ENCODE results near the gene N4BP2L2. TPM values are rescaled to one million over a fixed set of nuclear protein-coding genes. Genes with fewer than 3 reads are reported as not detected.

Gene N4BP2L2
- total and polyA plus RNA-seq, 5 donors from 2014 or later: 161 to 242 (median 213) TPM

- H3K27me3 ChIP-seq (ENCODE audit: control insufficient read depth, insufficient read depth, low read length): no peaks in the 10 kb centered on the region
- no peak overlapping the region for H3K27ac ChIP-seq (ENCODE audit: insufficient read depth, low read length, poor library complexity, severe bottlenecking)
- H3K9me3 Mint-ChIP-seq: no peaks in the 10 kb centered on the region
- no peak overlapping the region for H3K27ac Mint-ChIP-seq
- H3K27me3 Mint-ChIP-seq: no peaks in the 10 kb centered on the region
- DNase-seq: no peak
- H3K4me3 ChIP-seq (ENCODE audit: low read depth, low read length): no peak overlapping the region
- H3K4me3 Mint-ChIP-seq: no peak overlapping the region
- peaks cover 17% of the 10 kb centered on the region for H3K36me3 Mint-ChIP-seq
- H3K9me3 ChIP-seq (ENCODE audit: control insufficient read depth in 2 of 2, low read length in 2 of 2): no peaks in the 10 kb centered on the region
- ATAC-seq (ENCODE audit: low read depth in 2 of 2): no peak
- H3K4me1 ChIP-seq (ENCODE audit: control insufficient read depth, insufficient read depth, low read length, poor library complexity, severe bottlenecking): no peaks in the 10 kb centered on the region
- peaks cover 0 to 5% (median 4%) of the 10 kb centered on the region in 4 donors for H3K4me1 Mint-ChIP-seq
- no peaks in the 10 kb centered on the region for H3K36me3 ChIP-seq (ENCODE audit: control insufficient read depth, insufficient read depth, low read length)
Measured at GRCh38 chr13:32445461-32445860, 93.1 kb downstream of the N4BP2L2 start.

DNA sequence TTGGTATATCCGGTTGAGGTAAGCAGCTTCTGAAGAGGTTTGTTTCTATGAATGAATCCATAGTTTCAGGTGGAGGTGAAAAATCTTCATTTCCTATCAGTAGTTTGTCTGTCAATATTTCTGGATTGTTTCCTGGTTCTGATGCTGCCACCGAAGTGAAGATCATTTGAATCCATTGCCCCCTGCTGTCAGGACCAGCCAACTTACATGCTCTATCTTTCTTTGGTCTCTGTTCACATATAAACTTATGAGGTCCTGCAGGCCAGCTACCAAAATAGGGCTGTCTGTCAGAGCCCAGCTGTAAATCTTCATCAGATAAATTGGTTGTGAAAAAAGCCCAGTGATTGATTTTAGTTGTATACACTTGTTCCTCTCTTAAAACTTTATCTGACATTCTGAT is 95.5 kb downstream of the N4BP2L2 start:
- Histone ChIP-seq H3K4me1 (ENCODE audit: control insufficient read depth, insufficient read depth, low read length, poor library complexity, severe bottlenecking) (no peaks in the 10 kb centered on the region), H3K36me3 (ENCODE audit: control insufficient read depth, insufficient read depth, low read length) (peaks cover 3% of the 10 kb centered on the region), H3K27me3 (ENCODE audit: control insufficient read depth, insufficient read depth, low read length) (no peaks in the 10 kb centered on the region), H3K27ac (ENCODE audit: insufficient read depth, low read length, poor library complexity, severe bottlenecking) (no peak overlapping the region), H3K4me3 (ENCODE audit: low read depth, low read length) (no peak overlapping the region), H3K9me3 (ENCODE audit: control insufficient read depth in 2 of 2, low read length in 2 of 2) (no peaks in the 10 kb centered on the region)
- H3K9me3 Mint-ChIP-seq: no peaks in the 10 kb centered on the region
- H3K27ac Mint-ChIP-seq: no peak overlapping the region
- peaks cover 0 to 5% (median 4%) of the 10 kb centered on the region in 4 donors for H3K4me1 Mint-ChIP-seq
- peak; percentile 61 to 76 for ATAC-seq (ENCODE audit: low read depth in 2 of 2)
- H3K4me3 Mint-ChIP-seq: no peak overlapping the region
- peak in 2 of 3 donors; percentile 43 to 71 for DNase-seq
- H3K36me3 Mint-ChIP-seq: peaks cover 24% of the 10 kb centered on the region
- H3K27me3 Mint-ChIP-seq: no peaks in the 10 kb centered on the region

GRCh38 chr13:32438871-32439270 is 99.7 kb downstream of the N4BP2L2 start:
- Histone ChIP-seq H3K36me3 (ENCODE audit: control insufficient read depth, insufficient read depth, low read length) (peaks cover 5% of the 10 kb centered on the region), H3K4me1 (ENCODE audit: control insufficient read depth, insufficient read depth, low read length, poor library complexity, severe bottlenecking) (no peaks in the 10 kb centered on the region), H3K27ac (ENCODE audit: insufficient read depth, low read length, poor library complexity, severe bottlenecking) (no peak overlapping the region), H3K4me3 (ENCODE audit: low read depth, low read length) (no peak overlapping the region), H3K9me3 (ENCODE audit: control insufficient read depth in 2 of 2, low read length in 2 of 2) (no peaks in the 10 kb centered on the region), H3K27me3 (ENCODE audit: control insufficient read depth, insufficient read depth, low read length) (no peaks in the 10 kb centered on the region)
- peaks cover 0 to 6% (median 4%) of the 10 kb centered on the region in 4 donors for H3K4me1 Mint-ChIP-seq
- ATAC-seq (ENCODE audit: low read depth in 2 of 2) (no peak), DNase-seq (no peak)
- H3K36me3 Mint-ChIP-seq: peaks cover 29% of the 10 kb centered on the region
- H3K27me3 Mint-ChIP-seq: no peaks in the 10 kb centered on the region
- peak overlapping the region in 1 of 3 donors; percentile 62 for H3K27ac Mint-ChIP-seq
- H3K9me3 Mint-ChIP-seq: no peaks in the 10 kb centered on the region
- H3K4me3 Mint-ChIP-seq: no peak overlapping the region

GRCh38 chr13:32432856-32433255 is 105.7 kb downstream of the N4BP2L2 start:
- no peaks in the 10 kb centered on the region for H3K27me3 ChIP-seq (ENCODE audit: control insufficient read depth, insufficient read depth, low read length)
- DNase-seq (no peak), ATAC-seq (ENCODE audit: low read depth in 2 of 2) (no peak)
- Mint-ChIP-seq H3K27me3 (no peaks in the 10 kb centered on the region), H3K4me3 (no peak overlapping the region), H3K27ac (no peak overlapping the region), H3K4me1 (peaks cover 4 to 16% (median 8%) of the 10 kb centered on the region in 4 donors), H3K36me3 (peaks cover 15% of the 10 kb centered on the region), H3K9me3 (no peaks in the 10 kb centered on the region)
- peaks cover under 1% of the 10 kb centered on the region for H3K36me3 ChIP-seq (ENCODE audit: control insufficient read depth, insufficient read depth, low read length)
- H3K4me3 ChIP-seq (ENCODE audit: low read depth, low read length): no peak overlapping the region
- H3K4me1 ChIP-seq (ENCODE audit: control insufficient read depth, insufficient read depth, low read length, poor library complexity, severe bottlenecking): peaks cover 8% of the 10 kb centered on the region
- no peaks in the 10 kb centered on the region for H3K9me3 ChIP-seq (ENCODE audit: control insufficient read depth in 2 of 2, low read length in 2 of 2)
- no peak overlapping the region for H3K27ac ChIP-seq (ENCODE audit: insufficient read depth, low read length, poor library complexity, severe bottlenecking)

GRCh38 chr13:32431361-32431760 is 107.2 kb downstream of the N4BP2L2 start:
- peaks cover 14% of the 10 kb centered on the region for H3K36me3 Mint-ChIP-seq
- H3K9me3 ChIP-seq (ENCODE audit: control insufficient read depth in 2 of 2, low read length in 2 of 2): no peaks in the 10 kb centered on the region
- DNase-seq (no peak), ATAC-seq (ENCODE audit: low read depth in 2 of 2) (no peak)
- H3K4me1 Mint-ChIP-seq: peaks cover 5 to 21% (median 10%) of the 10 kb centered on the region in 4 donors
- H3K4me1 ChIP-seq (ENCODE audit: control insufficient read depth, insufficient read depth, low read length, poor library complexity, severe bottlenecking): peaks cover 13% of the 10 kb centered on the region
- no peak overlapping the region for H3K27ac Mint-ChIP-seq
- no peak overlapping the region for H3K27ac ChIP-seq (ENCODE audit: insufficient read depth, low read length, poor library complexity, severe bottlenecking)
- H3K36me3 ChIP-seq (ENCODE audit: control insufficient read depth, insufficient read depth, low read length): no peaks in the 10 kb centered on the region
- no peaks in the 10 kb centered on the region for H3K27me3 Mint-ChIP-seq
- no peak overlapping the region for H3K4me3 ChIP-seq (ENCODE audit: low read depth, low read length)
- H3K9me3 Mint-ChIP-seq: no peaks in the 10 kb centered on the region
- no peaks in the 10 kb centered on the region for H3K27me3 ChIP-seq (ENCODE audit: control insufficient read depth, insufficient read depth, low read length)
- H3K4me3 Mint-ChIP-seq: no peak overlapping the region

DNA sequence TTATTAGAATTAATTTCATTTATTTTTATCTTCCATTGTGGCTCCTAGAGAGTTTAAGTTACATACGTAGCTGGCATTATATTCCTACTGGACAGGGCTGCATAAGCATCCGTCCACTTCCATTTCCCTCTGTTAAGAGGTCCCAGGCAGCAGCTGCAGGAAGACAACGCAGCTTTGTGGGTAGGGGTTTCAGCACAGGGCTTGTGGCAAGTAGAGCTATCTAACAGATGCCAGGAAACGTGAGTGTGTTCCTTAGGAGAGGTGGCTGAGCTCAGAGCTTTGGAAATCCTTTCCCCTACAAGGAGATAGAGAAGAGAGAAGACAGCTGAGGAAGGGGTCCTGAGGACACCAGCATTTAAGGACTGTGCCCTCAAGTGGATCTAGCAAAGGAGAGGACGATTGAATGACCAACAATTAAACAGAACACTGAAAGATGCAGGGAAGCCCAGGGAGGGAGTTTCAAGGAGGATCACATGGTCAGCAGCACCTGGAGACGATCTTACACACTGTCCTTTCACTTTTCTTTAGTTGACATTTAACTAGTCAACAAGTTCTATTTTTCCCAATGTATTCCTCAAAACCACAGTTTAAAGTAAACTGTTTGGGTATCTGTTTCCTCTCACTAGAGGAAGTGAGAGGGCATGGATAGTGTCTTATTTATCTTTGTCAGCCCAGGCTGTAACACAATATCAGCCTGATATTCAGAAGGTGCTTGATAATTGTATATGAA is 108.4 kb downstream of the N4BP2L2 start:
- peak overlapping the region in 1 of 4 donors; percentile 50 for H3K4me3 Mint-ChIP-seq
- H3K4me1 Mint-ChIP-seq: peaks cover 15 to 32% (median 17%) of the 10 kb centered on the region in 4 donors
- no peak overlapping the region for H3K27ac ChIP-seq (ENCODE audit: insufficient read depth, low read length, poor library complexity, severe bottlenecking)
- no peaks in the 10 kb centered on the region for H3K27me3 Mint-ChIP-seq
- no peak for ATAC-seq (ENCODE audit: low read depth in 2 of 2)
- peaks cover 24% of the 10 kb centered on the region for H3K4me1 ChIP-seq (ENCODE audit: control insufficient read depth, insufficient read depth, low read length, poor library complexity, severe bottlenecking)
- no peaks in the 10 kb centered on the region for H3K36me3 ChIP-seq (ENCODE audit: control insufficient read depth, insufficient read depth, low read length)
- H3K27me3 ChIP-seq (ENCODE audit: control insufficient read depth, insufficient read depth, low read length): no peaks in the 10 kb centered on the region
- H3K36me3 Mint-ChIP-seq: peaks cover 9% of the 10 kb centered on the region
- H3K27ac Mint-ChIP-seq: peak overlapping the region in 2 of 3 donors; percentile 96 to 97
- H3K4me3 ChIP-seq (ENCODE audit: low read depth, low read length): no peak overlapping the region
- H3K9me3 ChIP-seq (ENCODE audit: control insufficient read depth in 2 of 2, low read length in 2 of 2): no peaks in the 10 kb centered on the region
- no peaks in the 10 kb centered on the region for H3K9me3 Mint-ChIP-seq
- no peak for DNase-seq

GRCh38 chr13:32429433-32429909 is 109.1 kb downstream of the N4BP2L2 start:
- Mint-ChIP-seq H3K27me3 (no peaks in the 10 kb centered on the region), H3K4me3 (peak overlapping the region in 1 of 4 donors; percentile 90), H3K27ac (peak overlapping the region in 2 of 3 donors; percentile 43 to 96), H3K4me1 (peaks cover 17 to 35% (median 20%) of the 10 kb centered on the region in 4 donors), H3K36me3 (peaks cover 10% of the 10 kb centered on the region), H3K9me3 (no peaks in the 10 kb centered on the region)
- no peak for ATAC-seq (ENCODE audit: low read depth in 2 of 2)
- peak overlapping the region; percentile 19 for H3K4me3 ChIP-seq (ENCODE audit: low read depth, low read length)
- peaks cover 32% of the 10 kb centered on the region for H3K4me1 ChIP-seq (ENCODE audit: control insufficient read depth, insufficient read depth, low read length, poor library complexity, severe bottlenecking)
- peak overlapping the region; percentile 94 for H3K27ac ChIP-seq (ENCODE audit: insufficient read depth, low read length, poor library complexity, severe bottlenecking)
- H3K36me3 ChIP-seq (ENCODE audit: control insufficient read depth, insufficient read depth, low read length): no peaks in the 10 kb centered on the region
- no peaks in the 10 kb centered on the region for H3K27me3 ChIP-seq (ENCODE audit: control insufficient read depth, insufficient read depth, low read length)
- no peaks in the 10 kb centered on the region for H3K9me3 ChIP-seq (ENCODE audit: control insufficient read depth in 2 of 2, low read length in 2 of 2)
- DNase-seq: no peak
